ENCODE measurements around the gene DHX58.

DHX58 gene

GRCh38 chr17:42110301-42111264 is 1.9 kb downstream of the DHX58 start:
- TF ChIP-seq CTCF (IDR thresholded peaks at IDR 0.05): no peak
- H3K27me3 ChIP-seq: no peaks in the 10 kb centered on the region
- no peak overlapping the region for H3K4me3 ChIP-seq (ENCODE audit: low read depth in 1 of 2, low read length in 1 of 2)
- H3K4me1 ChIP-seq (ENCODE audit: control insufficient read depth in 1 of 2, insufficient read depth in 1 of 2, low read depth in 1 of 2, low read length in 1 of 2): peaks cover 19 to 29% of the 10 kb centered on the region in 2 experiments
- no peak overlapping the region for H3K27ac ChIP-seq
- peaks cover 4% of the 10 kb centered on the region for H3K36me3 ChIP-seq
- H3K9me3 ChIP-seq: no peaks in the 10 kb centered on the region

DNA sequence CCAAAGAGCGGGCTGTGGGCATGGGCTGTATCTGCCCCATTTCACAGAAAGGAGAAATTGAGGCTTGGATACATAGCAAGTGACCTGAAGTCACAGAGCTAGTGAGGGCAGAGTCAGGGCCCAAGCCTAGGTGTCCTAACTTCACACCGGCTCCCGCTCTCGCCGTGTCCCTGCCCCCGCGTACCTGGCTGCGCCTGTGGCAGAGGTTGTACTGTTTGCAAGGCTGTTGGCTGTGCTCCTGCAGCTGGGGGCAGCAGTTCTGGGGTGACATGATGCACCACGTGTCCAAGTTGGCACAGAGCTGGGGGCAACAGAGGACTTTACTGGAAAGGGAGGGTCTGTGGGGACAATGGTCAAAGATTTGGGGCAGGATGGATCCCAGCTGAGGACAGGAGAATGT is 3.4 kb downstream of the DHX58 start:
- Histone ChIP-seq H3K36me3 (peaks cover 9% of the 10 kb centered on the region), H3K4me3 (ENCODE audit: low read depth in 1 of 2, low read length in 1 of 2) (no peak overlapping the region), H3K27me3 (no peaks in the 10 kb centered on the region), H3K4me1 (ENCODE audit: control insufficient read depth in 1 of 2, insufficient read depth in 1 of 2, low read depth in 1 of 2, low read length in 1 of 2) (peaks cover 19 to 29% of the 10 kb centered on the region in 2 experiments), H3K9me3 (no peaks in the 10 kb centered on the region), H3K27ac (no peak overlapping the region)
- no peak for TF ChIP-seq CTCF (IDR thresholded peaks at IDR 0.05)

- H3K36me3 ChIP-seq: peaks cover 16% of the 10 kb centered on the region
- TF ChIP-seq CTCF (IDR thresholded peaks at IDR 0.05): no peak
- H3K27me3 ChIP-seq: no peaks in the 10 kb centered on the region
- peaks cover 15 to 25% of the 10 kb centered on the region in 2 experiments for H3K4me1 ChIP-seq (ENCODE audit: control insufficient read depth in 1 of 2, insufficient read depth in 1 of 2, low read depth in 1 of 2, low read length in 1 of 2)
- H3K27ac ChIP-seq: peak overlapping the region; percentile 9
- H3K9me3 ChIP-seq: no peaks in the 10 kb centered on the region
- H3K4me3 ChIP-seq (ENCODE audit: low read depth in 1 of 2, low read length in 1 of 2): peak overlapping the region; percentile 41 to 56
Observed at GRCh38 chr17:42107597-42108576, 4.6 kb downstream of the DHX58 start.

DNA sequence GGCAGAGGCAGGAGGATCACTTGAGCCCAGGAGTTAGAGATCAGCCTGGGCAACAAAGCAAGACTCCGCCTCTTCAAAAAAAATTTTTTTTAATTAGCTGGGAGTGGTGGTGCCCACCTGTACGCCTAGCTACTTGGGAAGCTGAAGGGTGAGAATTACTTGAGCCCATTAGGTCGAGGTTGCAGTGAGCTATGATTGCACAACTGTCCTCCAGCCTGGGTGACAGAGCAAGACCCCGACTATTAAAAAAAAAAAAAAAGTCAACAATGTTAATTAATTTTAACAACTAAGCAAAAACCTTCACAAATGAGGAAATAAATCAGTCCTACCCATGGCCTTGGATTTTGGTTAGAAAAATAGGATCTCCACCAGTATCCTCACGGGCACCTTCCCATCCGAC is 5.4 kb downstream of the DHX58 start:
- H3K9me3 ChIP-seq: no peaks in the 10 kb centered on the region
- no peaks in the 10 kb centered on the region for H3K27me3 ChIP-seq
- H3K4me3 ChIP-seq (ENCODE audit: low read depth in 1 of 2, low read length in 1 of 2): peak overlapping the region; percentile 41 to 56
- no peak for TF ChIP-seq CTCF (IDR thresholded peaks at IDR 0.05)
- peaks cover 16% of the 10 kb centered on the region for H3K36me3 ChIP-seq
- H3K27ac ChIP-seq: no peak overlapping the region
- peaks cover 10 to 20% of the 10 kb centered on the region in 2 experiments for H3K4me1 ChIP-seq (ENCODE audit: control insufficient read depth in 1 of 2, insufficient read depth in 1 of 2, low read depth in 1 of 2, low read length in 1 of 2)

DNA sequence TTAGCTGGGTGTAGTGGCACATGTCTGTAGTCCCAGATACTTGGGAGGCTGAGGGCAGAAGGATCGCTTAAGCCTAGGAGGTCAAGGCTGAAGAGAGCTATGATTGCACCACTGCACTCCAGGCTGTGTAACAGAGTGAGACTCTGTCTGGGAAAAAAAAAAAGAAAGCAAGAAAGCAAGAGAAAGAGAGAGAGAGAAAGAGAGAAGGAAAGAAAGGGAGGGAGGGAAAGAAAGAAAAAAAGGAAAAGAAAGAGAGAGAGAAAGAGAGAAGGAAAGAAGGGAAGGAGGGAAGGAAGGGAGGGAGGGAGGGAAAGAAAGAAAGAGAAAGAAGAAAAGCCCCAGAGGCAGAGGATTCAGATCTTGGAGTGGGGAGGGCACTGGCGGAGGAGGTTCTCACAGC is 6.5 kb downstream of the DHX58 start:
- no peaks in the 10 kb centered on the region for H3K27me3 ChIP-seq

More for the DNA sequence above, 6.5 kb downstream of the DHX58 start:
- no peak overlapping the region for H3K4me3 ChIP-seq (ENCODE audit: low read depth in 1 of 2, low read length in 1 of 2)
- TF ChIP-seq CTCF (IDR thresholded peaks at IDR 0.05): no peak
- H3K9me3 ChIP-seq: no peaks in the 10 kb centered on the region
- H3K4me1 ChIP-seq (ENCODE audit: control insufficient read depth in 1 of 2, insufficient read depth in 1 of 2, low read depth in 1 of 2, low read length in 1 of 2): peaks cover 3 to 11% of the 10 kb centered on the region in 2 experiments
- no peak overlapping the region for H3K27ac ChIP-seq
- peaks cover 16% of the 10 kb centered on the region for H3K36me3 ChIP-seq
